Measurements from ENCODE around the gene XYLT2.
"Not testable (repeated sequence)": the region's sequence is repeated elsewhere in the genome, so short reads cannot be mapped to it uniquely, and the experiment has no call there.

Gene XYLT2

DNA sequence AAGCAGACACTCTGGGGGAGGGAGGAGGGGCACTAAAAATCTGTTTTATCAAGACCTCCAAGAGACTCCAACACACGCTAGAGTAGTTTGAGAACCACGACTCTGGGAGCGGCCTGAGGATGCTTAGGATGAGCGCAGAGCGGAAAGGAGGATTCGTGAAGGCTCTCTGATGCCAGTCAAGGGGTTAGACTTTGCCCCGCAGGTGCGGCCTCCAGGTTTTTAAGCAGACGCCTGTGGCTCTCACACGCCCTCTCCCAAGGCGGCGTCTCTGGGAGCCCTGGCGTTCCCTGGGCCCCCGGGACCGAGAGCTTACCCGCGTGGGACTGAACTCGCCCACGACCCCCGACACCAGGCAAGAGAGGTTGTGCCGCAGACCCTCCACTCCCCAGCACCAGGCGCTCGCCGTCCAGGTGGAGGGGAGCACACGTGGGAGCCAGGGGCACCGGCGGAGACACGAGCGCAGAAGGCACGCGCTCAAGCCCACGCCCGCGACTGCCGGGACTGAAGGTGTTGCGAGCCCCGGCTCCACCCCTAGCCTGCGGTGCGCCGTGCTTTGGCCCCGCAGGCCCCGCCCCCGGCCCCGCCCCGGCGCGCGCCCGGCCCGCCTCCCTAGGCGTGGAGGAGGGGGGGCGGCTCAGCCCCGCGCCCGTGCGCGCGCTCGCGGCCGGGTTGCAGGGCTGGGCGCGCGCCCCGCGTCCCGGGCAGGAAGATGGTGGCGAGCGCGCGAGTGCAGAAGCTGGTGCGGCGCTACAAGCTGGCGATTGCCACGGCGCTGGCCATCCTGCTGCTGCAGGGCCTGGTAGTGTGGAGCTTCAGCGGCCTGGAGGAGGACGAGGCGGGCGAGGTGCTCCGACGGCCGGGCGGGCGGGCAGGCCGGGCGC lies at the start of gene XYLT2:
Gene XYLT2 (plus strand): TSS at position 695 of the 881 bp plus-strand sequence. CDS start 15 bp downstream, at position 710.
- H3K9ac ChIP-seq (ENCODE audit: low read length) = peak within 1 kb of the TSS; percentile 74
- peak within 1 kb of the TSS; percentile 75 for H3K4me3 ChIP-seq (ENCODE audit: low read length)
- H3K36me3 ChIP-seq (ENCODE audit: control insufficient read depth, low read depth, low read length) = no peaks in the 10 kb centered on the region
- H3K4me1 ChIP-seq (ENCODE audit: control insufficient read depth, low read depth, low read length) = peaks cover 16% of the 10 kb centered on the region
- no peaks in the 10 kb centered on the region for H3K9me3 ChIP-seq (ENCODE audit: control insufficient read depth, low read depth, low read length)
- H3K27me3 ChIP-seq (ENCODE audit: control insufficient read depth, insufficient read depth, low read length) = peaks cover 14% of the 10 kb centered on the region
- no peak within 1 kb of the TSS for H3K27ac ChIP-seq (ENCODE audit: low read length)

DNA sequence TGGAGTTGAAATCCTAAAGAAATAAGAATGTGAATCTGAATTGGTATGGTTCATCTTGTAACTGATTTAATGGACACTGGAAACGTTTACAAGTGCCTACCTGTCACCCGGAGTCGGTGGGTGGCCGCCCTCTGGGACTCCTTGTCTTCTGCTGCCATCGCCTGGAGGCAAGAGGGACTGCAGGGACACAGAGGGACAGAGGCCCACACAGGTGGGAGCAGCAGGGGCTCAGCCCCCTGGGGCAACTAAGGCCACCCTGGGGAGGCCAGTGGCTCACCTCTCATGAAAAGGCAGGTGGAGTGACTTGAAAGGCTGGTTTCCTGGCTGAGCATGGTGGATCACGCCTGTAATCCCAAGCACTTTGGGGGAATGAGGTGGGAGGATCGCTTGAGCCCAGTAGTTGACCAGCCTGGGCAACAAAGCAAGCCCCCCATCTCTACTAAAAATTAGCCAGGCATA lies 48.5 kb upstream of the XYLT2 start:
- Histone ChIP-seq H3K27me3 (ENCODE audit: control insufficient read depth, insufficient read depth, low read length) (no peaks in the 10 kb centered on the region), H3K4me3 (ENCODE audit: low read length) (no peak overlapping the region), H3K4me1 (ENCODE audit: control insufficient read depth, low read depth, low read length) (no peaks in the 10 kb centered on the region), H3K9me3 (ENCODE audit: control insufficient read depth, low read depth, low read length) (no peaks in the 10 kb centered on the region), H3K36me3 (ENCODE audit: control insufficient read depth, low read depth, low read length) (no peaks in the 10 kb centered on the region), H3K9ac (ENCODE audit: low read length) (no peak overlapping the region), H3K27ac (ENCODE audit: low read length) (no peak overlapping the region)

GRCh38 chr17:50298018-50298417 lies 47.9 kb upstream of the XYLT2 start:
- H3K4me3 ChIP-seq (ENCODE audit: low read length) = no peak overlapping the region
- H3K9me3 ChIP-seq (ENCODE audit: control insufficient read depth, low read depth, low read length) = no peaks in the 10 kb centered on the region
- no peaks in the 10 kb centered on the region for H3K27me3 ChIP-seq (ENCODE audit: control insufficient read depth, insufficient read depth, low read length)
- no peaks in the 10 kb centered on the region for H3K4me1 ChIP-seq (ENCODE audit: control insufficient read depth, low read depth, low read length)
- no peaks in the 10 kb centered on the region for H3K36me3 ChIP-seq (ENCODE audit: control insufficient read depth, low read depth, low read length)
- no peak overlapping the region for H3K27ac ChIP-seq (ENCODE audit: low read length)
- H3K9ac ChIP-seq (ENCODE audit: low read length) = no peak overlapping the region

GRCh38 chr17:50299776-50300175 lies 46.1 kb upstream of the XYLT2 start:
- Histone ChIP-seq H3K36me3 (ENCODE audit: control insufficient read depth, low read depth, low read length) (no peaks in the 10 kb centered on the region), H3K4me3 (ENCODE audit: low read length) (no peak overlapping the region), H3K4me1 (ENCODE audit: control insufficient read depth, low read depth, low read length) (peaks cover 5% of the 10 kb centered on the region), H3K27ac (ENCODE audit: low read length) (no peak overlapping the region), H3K27me3 (ENCODE audit: control insufficient read depth, insufficient read depth, low read length) (no peaks in the 10 kb centered on the region), H3K9ac (ENCODE audit: low read length) (no peak overlapping the region), H3K9me3 (ENCODE audit: control insufficient read depth, low read depth, low read length) (no peaks in the 10 kb centered on the region)

- not testable (repeated sequence) for H3K9me3 ChIP-seq (ENCODE audit: control insufficient read depth, low read depth, low read length); H3K4me1 ChIP-seq (ENCODE audit: control insufficient read depth, low read depth, low read length); H3K4me3 ChIP-seq (ENCODE audit: low read length); H3K27me3 ChIP-seq (ENCODE audit: control insufficient read depth, insufficient read depth, low read length); H3K9ac ChIP-seq (ENCODE audit: low read length); H3K27ac ChIP-seq (ENCODE audit: low read length); H3K36me3 ChIP-seq (ENCODE audit: control insufficient read depth, low read depth, low read length)
Measured at GRCh38 chr17:50300824-50301223, 45.1 kb upstream of the XYLT2 start.

- Histone ChIP-seq H3K9me3 (ENCODE audit: control insufficient read depth, low read depth, low read length) (no peaks in the 10 kb centered on the region), H3K36me3 (ENCODE audit: control insufficient read depth, low read depth, low read length) (no peaks in the 10 kb centered on the region), H3K9ac (ENCODE audit: low read length) (no peak overlapping the region), H3K27ac (ENCODE audit: low read length) (no peak overlapping the region), H3K4me1 (ENCODE audit: control insufficient read depth, low read depth, low read length) (peaks cover 6% of the 10 kb centered on the region), H3K4me3 (ENCODE audit: low read length) (no peak overlapping the region), H3K27me3 (ENCODE audit: control insufficient read depth, insufficient read depth, low read length) (no peaks in the 10 kb centered on the region)
Measured at GRCh38 chr17:50301891-50302584, 43.9 kb upstream of the XYLT2 start.

DNA sequence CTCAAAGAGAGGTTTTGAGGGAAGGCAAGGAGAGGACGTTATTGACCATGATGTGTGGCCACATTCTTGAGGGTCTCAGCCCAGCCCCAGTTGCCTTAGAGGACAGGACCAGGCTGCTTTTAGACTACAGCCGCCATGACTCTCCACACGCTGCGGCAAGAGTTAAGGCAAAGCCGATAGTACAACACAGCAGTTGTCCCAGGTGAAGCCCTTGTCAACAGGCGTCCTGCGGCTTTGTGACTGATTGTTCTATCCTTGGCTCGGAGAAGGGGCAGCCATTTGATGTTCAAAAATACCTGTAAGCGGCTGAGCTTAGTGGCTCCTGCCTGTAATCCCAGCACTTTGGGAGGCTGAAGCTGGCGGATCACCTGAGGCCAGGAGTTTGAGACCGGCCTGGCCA lies 42.9 kb upstream of the XYLT2 start:
- H3K9ac ChIP-seq (ENCODE audit: low read length) = no peak overlapping the region
- no peaks in the 10 kb centered on the region for H3K36me3 ChIP-seq (ENCODE audit: control insufficient read depth, low read depth, low read length)
- H3K4me1 ChIP-seq (ENCODE audit: control insufficient read depth, low read depth, low read length) = peaks cover 6% of the 10 kb centered on the region
- no peak overlapping the region for H3K27ac ChIP-seq (ENCODE audit: low read length)
- no peak overlapping the region for H3K4me3 ChIP-seq (ENCODE audit: low read length)
- no peaks in the 10 kb centered on the region for H3K9me3 ChIP-seq (ENCODE audit: control insufficient read depth, low read depth, low read length)
- no peaks in the 10 kb centered on the region for H3K27me3 ChIP-seq (ENCODE audit: control insufficient read depth, insufficient read depth, low read length)

DNA sequence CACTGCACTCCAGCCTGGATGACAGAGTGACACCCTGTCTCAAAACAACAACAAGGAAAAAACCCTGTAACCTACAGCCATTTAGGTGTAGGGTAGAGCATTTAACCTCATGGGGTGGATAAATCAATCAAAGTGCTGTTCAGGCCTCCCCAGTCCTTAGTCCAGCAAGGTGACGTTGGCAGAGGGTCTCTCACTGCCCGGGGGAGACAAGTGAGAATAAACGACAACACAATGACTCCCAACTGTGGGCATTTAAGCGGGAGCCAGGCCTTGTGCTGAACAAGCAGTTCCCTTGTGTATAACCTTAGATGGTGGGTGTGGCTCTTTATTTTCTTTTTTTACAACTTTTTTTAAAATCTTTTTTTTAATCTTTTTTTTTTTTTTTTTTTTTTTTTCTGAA lies 42.3 kb upstream of the XYLT2 start:
- H3K9me3 ChIP-seq (ENCODE audit: control insufficient read depth, low read depth, low read length) = no peaks in the 10 kb centered on the region
- H3K9ac ChIP-seq (ENCODE audit: low read length) = no peak overlapping the region
- no peaks in the 10 kb centered on the region for H3K27me3 ChIP-seq (ENCODE audit: control insufficient read depth, insufficient read depth, low read length)
- H3K27ac ChIP-seq (ENCODE audit: low read length) = no peak overlapping the region
- H3K4me3 ChIP-seq (ENCODE audit: low read length) = no peak overlapping the region
- no peaks in the 10 kb centered on the region for H3K36me3 ChIP-seq (ENCODE audit: control insufficient read depth, low read depth, low read length)
- peaks cover 6% of the 10 kb centered on the region for H3K4me1 ChIP-seq (ENCODE audit: control insufficient read depth, low read depth, low read length)

DNA sequence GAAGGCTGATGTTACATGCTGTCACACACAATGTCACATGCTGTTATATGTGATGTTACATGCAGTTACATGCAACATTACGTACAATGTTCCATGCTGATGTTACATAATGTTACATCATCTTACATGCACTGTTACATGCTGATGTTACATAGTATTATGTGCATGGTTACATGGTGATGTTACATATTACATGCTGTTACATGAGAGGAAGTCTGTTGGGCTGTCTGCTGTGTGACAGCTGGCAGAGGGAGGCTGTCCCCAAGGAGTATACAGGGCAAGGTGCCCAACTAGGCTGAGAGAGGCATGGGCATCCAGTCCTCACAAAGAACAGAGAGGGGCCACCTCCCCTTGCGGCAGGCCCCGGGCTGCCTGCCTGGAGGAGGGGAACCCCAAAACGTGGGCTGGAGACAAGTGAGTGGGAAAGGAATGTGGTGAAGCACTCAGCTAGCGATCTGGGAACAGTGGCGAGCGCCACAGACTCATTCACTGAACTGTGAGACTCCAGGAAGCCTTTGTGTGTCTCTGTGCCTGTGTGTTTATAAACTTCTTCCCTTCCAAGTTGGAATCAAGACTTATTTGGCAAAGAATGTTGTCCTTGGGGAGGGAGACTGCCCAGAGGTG lies 41.0 kb upstream of the XYLT2 start:
- Histone ChIP-seq H3K27me3 (ENCODE audit: control insufficient read depth, insufficient read depth, low read length) (no peaks in the 10 kb centered on the region), H3K4me3 (ENCODE audit: low read length) (no peak overlapping the region), H3K9me3 (ENCODE audit: control insufficient read depth, low read depth, low read length) (no peaks in the 10 kb centered on the region), H3K4me1 (ENCODE audit: control insufficient read depth, low read depth, low read length) (peaks cover 6% of the 10 kb centered on the region), H3K9ac (ENCODE audit: low read length) (no peak overlapping the region), H3K36me3 (ENCODE audit: control insufficient read depth, low read depth, low read length) (no peaks in the 10 kb centered on the region), H3K27ac (ENCODE audit: low read length) (no peak overlapping the region)

DNA sequence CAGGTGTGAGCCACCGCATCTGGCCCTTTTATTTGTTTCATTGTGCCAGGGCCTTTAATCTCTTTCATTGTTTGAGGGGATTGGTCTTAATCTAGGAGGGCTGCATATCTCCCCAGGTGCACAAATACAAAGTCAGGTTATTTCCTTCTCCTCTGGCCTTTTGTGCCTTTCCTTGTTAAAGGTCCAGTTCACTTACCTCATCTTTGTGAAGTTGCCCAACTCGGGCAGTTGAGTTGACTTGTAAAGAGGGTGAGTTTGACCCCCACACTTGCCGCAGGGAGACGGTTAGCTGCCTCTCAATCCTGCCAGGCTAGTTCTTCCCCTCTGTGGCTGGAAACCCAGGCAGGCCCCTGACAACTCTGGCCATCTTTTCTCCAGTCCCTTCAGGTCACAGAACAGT lies 38.3 kb upstream of the XYLT2 start:
- Histone ChIP-seq H3K9ac (ENCODE audit: low read length) (no peak overlapping the region), H3K27ac (ENCODE audit: low read length) (no peak overlapping the region), H3K4me3 (ENCODE audit: low read length) (no peak overlapping the region), H3K36me3 (ENCODE audit: control insufficient read depth, low read depth, low read length) (no peaks in the 10 kb centered on the region), H3K4me1 (ENCODE audit: control insufficient read depth, low read depth, low read length) (peaks cover 6% of the 10 kb centered on the region), H3K9me3 (ENCODE audit: control insufficient read depth, low read depth, low read length) (no peaks in the 10 kb centered on the region), H3K27me3 (ENCODE audit: control insufficient read depth, insufficient read depth, low read length) (no peaks in the 10 kb centered on the region)

DNA sequence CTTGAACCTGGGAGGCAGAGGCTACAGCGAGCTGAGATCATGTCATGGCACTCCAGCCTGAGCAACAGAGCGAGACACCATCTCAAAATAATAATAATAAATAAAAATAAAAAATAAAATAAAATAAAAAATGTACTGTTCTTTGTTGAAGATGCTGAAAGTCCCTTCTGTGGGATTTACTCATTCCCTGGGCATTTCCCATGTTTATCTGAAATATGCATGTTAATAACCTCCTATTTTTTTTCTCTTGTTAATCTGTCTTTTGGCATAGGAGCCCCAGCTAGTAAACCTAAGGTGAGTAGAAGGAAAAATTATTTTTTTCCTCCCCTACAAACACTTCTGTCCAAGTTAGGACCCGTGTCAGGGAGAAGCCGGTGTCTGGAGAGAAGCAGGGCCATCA lies 37.3 kb upstream of the XYLT2 start:
- Histone ChIP-seq H3K27ac (ENCODE audit: low read length) (no peak overlapping the region), H3K9me3 (ENCODE audit: control insufficient read depth, low read depth, low read length) (no peaks in the 10 kb centered on the region), H3K27me3 (ENCODE audit: control insufficient read depth, insufficient read depth, low read length) (no peaks in the 10 kb centered on the region), H3K36me3 (ENCODE audit: control insufficient read depth, low read depth, low read length) (no peaks in the 10 kb centered on the region), H3K4me1 (ENCODE audit: control insufficient read depth, low read depth, low read length) (peaks cover 3% of the 10 kb centered on the region), H3K4me3 (ENCODE audit: low read length) (no peak overlapping the region), H3K9ac (ENCODE audit: low read length) (no peak overlapping the region)
